HCT116 (cell line): Measurements from ENCODE around the gene TMEM178B.

Experiments used
- EGR1 ChIP-seq: IDR thresholded peaks from 2 replicates; pipeline ENCODE4 v1.6.1; 2012; ENCODE audit warnings: low read depth
- EZH2 ChIP-seq: fragments of 200-600 bp; sonication (generic); IDR thresholded peaks from 2 replicates; pipeline ENCODE4 v1.6.1; 2017; ENCODE audit warnings: antibody characterized with exemption, mixed run types
- EZH2phosphoT487 ChIP-seq: fragments of 200-600 bp; IDR thresholded peaks from 2 replicates; pipeline ENCODE4 v1.6.1; 2018; ENCODE audit warnings: antibody characterized with exemption, borderline replicate concordance
- FOSL1 ChIP-seq: IDR thresholded peaks from 2 replicates; pipeline ENCODE4 v1.6.1; 2012; ENCODE audit warnings: low read depth
- JUND ChIP-seq: IDR thresholded peaks from 2 replicates; pipeline ENCODE4 v1.6.1; 2012
- POLR2A ChIP-seq: IDR thresholded peaks from 2 replicates; pipeline ENCODE4 v1.7.0; 2011; ENCODE audit warnings: borderline replicate concordance; ENCODE audit not compliant: insufficient read depth, insufficient read length; ENCODE audit errors: extremely low read depth
- POLR2AphosphoS5 ChIP-seq: IDR thresholded peaks from 2 replicates; pipeline ENCODE4 v1.6.1; 2011; ENCODE audit warnings: mild to moderate bottlenecking, low read depth, low read length, moderate library complexity
- RAD21 ChIP-seq: IDR thresholded peaks from 2 replicates; pipeline ENCODE4 v1.6.1; 2012; ENCODE audit warnings: low read depth, mild to moderate bottlenecking
- SP1 ChIP-seq: IDR thresholded peaks from 2 replicates; pipeline ENCODE4 v1.6.1; 2012; ENCODE audit warnings: low read depth
- TCF7L2 ChIP-seq: IDR thresholded peaks from 2 replicates; pipeline ENCODE4 v1.7.0; 2011; ENCODE audit warnings: borderline replicate concordance, inconsistent platforms; ENCODE audit not compliant: insufficient read depth, insufficient read length; ENCODE audit errors: extremely low read depth
- YY1 ChIP-seq: IDR thresholded peaks from 2 replicates; pipeline ENCODE4 v1.6.1; 2011; ENCODE audit warnings: low read length, low read depth, moderate library complexity, mild to moderate bottlenecking; ENCODE audit not compliant: insufficient replicate concordance; ENCODE audit errors: extremely low read depth
- ZBTB33 ChIP-seq: IDR thresholded peaks from 2 replicates; pipeline ENCODE4 v1.6.1; 2011; ENCODE audit warnings: mild to moderate bottlenecking, low read length, moderate library complexity; ENCODE audit not compliant: insufficient replicate concordance; ENCODE audit errors: extremely low read depth
- TF ChIP-seq, protein P1 (sequence below), 3 experiments: fragments of 200-600 bp in 1 of 3; sonication (generic) in 1 of 3; IDR thresholded peaks in 2 of 3; conservative IDR thresholded peaks in 1 of 3; 2 replicates each; pipeline ENCODE4 v1.5.1; 2012 to 2017; ENCODE audit warnings: low read depth in 2 of 3, low read length in 2 of 3, antibody characterized with exemption in 1 of 3, borderline replicate concordance in 1 of 3, control low read depth in 1 of 3, mild to moderate bottlenecking in 1 of 3, mixed read lengths in 1 of 3, mixed run types in 1 of 3, moderate library complexity in 1 of 3; ENCODE audit not compliant: insufficient read depth in 1 of 3
- TF ChIP-seq, protein P2 (sequence below): IDR thresholded peaks from 2 replicates; pipeline ENCODE4 v1.6.1; 2012; ENCODE audit warnings: low read depth

DNA sequence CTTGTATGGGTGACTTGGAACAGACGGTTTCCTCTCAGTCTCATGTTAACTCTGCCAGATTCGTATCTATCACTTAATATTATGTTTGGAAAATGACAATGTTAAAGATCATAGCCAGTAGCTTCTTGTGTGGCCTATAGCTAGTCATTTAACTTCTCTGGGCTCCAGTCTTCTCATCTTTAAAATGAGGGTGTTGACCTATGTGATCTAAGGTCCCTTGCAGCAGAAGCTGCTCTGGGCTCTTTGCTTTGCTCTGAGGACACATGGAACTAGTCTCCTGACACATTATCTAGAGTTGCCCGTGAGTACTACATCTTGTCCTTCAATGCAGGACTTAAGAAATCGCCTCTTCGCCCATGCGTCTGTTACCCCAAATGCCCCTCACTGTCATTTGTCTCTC, 93.1 kb downstream of the TMEM178B start:
- TF ChIP-seq EZH2, result no peak
- TF ChIP-seq, protein P1, sequence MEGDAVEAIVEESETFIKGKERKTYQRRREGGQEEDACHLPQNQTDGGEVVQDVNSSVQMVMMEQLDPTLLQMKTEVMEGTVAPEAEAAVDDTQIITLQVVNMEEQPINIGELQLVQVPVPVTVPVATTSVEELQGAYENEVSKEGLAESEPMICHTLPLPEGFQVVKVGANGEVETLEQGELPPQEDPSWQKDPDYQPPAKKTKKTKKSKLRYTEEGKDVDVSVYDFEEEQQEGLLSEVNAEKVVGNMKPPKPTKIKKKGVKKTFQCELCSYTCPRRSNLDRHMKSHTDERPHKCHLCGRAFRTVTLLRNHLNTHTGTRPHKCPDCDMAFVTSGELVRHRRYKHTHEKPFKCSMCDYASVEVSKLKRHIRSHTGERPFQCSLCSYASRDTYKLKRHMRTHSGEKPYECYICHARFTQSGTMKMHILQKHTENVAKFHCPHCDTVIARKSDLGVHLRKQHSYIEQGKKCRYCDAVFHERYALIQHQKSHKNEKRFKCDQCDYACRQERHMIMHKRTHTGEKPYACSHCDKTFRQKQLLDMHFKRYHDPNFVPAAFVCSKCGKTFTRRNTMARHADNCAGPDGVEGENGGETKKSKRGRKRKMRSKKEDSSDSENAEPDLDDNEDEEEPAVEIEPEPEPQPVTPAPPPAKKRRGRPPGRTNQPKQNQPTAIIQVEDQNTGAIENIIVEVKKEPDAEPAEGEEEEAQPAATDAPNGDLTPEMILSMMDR (IDR thresholded peaks at IDR 0.05 in 2 of 3, conservative IDR thresholded peaks at IDR 0.05 in 1 of 3; ENCODE audit: borderline replicate concordance in 1 of 3, insufficient read depth in 1 of 3, low read depth in 2 of 3, low read length in 2 of 3), result no peak
- TF ChIP-seq POLR2A, result no peak
- TF ChIP-seq POLR2AphosphoS5, result no peak
- no peak for TF ChIP-seq YY1
- TF ChIP-seq TCF7L2, result no peak
- TF ChIP-seq, protein P2, sequence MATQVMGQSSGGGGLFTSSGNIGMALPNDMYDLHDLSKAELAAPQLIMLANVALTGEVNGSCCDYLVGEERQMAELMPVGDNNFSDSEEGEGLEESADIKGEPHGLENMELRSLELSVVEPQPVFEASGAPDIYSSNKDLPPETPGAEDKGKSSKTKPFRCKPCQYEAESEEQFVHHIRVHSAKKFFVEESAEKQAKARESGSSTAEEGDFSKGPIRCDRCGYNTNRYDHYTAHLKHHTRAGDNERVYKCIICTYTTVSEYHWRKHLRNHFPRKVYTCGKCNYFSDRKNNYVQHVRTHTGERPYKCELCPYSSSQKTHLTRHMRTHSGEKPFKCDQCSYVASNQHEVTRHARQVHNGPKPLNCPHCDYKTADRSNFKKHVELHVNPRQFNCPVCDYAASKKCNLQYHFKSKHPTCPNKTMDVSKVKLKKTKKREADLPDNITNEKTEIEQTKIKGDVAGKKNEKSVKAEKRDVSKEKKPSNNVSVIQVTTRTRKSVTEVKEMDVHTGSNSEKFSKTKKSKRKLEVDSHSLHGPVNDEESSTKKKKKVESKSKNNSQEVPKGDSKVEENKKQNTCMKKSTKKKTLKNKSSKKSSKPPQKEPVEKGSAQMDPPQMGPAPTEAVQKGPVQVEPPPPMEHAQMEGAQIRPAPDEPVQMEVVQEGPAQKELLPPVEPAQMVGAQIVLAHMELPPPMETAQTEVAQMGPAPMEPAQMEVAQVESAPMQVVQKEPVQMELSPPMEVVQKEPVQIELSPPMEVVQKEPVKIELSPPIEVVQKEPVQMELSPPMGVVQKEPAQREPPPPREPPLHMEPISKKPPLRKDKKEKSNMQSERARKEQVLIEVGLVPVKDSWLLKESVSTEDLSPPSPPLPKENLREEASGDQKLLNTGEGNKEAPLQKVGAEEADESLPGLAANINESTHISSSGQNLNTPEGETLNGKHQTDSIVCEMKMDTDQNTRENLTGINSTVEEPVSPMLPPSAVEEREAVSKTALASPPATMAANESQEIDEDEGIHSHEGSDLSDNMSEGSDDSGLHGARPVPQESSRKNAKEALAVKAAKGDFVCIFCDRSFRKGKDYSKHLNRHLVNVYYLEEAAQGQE, result no peak
- TF ChIP-seq RAD21, result no peak
- TF ChIP-seq EGR1, result no peak
- no peak for TF ChIP-seq SP1
- no peak for TF ChIP-seq JUND
- no peak for TF ChIP-seq ZBTB33
- TF ChIP-seq EZH2phosphoT487, result no peak
- TF ChIP-seq FOSL1, result no peak
